ENCODE measurements around the gene CDC42SE1.
A peak's percentile ranks its signal among the peaks of the same experiment; 100 is the strongest.

DNA sequence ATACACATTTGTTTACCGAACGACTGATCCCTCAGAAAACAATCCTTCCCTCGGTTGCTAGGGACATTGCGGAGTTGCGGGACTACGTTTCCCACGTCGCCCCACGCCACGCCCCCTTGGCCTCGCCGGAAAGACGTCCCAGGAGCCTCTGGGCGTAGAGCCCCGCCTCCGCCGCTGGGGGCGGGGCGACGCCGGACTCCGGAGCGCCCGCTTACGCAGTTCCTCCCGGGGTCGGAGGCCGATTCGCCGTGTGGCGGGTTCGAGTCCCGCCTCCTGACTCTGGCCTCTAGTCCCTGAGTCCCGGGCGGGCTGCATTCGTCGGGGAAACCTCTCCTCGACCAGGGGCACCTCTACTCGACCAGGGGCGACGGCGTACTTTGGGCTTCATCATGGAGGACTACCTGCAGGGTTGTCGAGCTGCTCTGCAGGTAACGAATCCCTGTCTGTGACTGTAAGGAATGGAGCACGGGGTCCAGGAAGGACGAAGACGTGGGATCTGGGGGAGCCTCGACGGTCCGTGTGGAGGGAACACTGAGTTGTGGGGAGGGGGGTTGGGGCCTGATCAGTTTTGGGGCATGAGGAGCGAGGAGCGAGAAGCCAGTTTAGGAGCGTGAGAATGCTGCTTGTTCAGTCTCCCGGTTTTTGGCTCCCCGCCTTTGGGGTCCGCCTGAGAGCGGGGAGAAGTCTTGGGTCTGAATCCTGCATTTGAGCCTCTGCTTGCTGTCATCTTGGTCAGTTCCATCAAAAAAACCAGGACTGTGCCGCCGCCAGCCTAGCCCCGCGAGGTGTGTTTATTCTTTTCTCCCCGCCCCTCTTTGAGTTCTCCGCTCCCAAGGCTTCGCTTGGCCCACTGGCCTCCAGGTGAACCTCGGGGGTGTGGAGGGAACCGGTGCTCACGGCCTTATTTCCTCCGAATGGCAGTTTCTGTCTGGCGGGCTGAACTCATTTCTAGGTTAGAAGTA lies 50.9 kb downstream of the CDC42SE1 start, which contains the start of gene PRUNE1:
- TF ChIP-seq, protein P1, sequence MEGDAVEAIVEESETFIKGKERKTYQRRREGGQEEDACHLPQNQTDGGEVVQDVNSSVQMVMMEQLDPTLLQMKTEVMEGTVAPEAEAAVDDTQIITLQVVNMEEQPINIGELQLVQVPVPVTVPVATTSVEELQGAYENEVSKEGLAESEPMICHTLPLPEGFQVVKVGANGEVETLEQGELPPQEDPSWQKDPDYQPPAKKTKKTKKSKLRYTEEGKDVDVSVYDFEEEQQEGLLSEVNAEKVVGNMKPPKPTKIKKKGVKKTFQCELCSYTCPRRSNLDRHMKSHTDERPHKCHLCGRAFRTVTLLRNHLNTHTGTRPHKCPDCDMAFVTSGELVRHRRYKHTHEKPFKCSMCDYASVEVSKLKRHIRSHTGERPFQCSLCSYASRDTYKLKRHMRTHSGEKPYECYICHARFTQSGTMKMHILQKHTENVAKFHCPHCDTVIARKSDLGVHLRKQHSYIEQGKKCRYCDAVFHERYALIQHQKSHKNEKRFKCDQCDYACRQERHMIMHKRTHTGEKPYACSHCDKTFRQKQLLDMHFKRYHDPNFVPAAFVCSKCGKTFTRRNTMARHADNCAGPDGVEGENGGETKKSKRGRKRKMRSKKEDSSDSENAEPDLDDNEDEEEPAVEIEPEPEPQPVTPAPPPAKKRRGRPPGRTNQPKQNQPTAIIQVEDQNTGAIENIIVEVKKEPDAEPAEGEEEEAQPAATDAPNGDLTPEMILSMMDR (IDR thresholded peaks at IDR 0.05) = no peak
- TF ChIP-seq POLR2A (IDR thresholded peaks at IDR 0.05) (peak; percentile 17 to 37), EP300 (IDR thresholded peaks at IDR 0.05) (peak in 1 of 4 donors; percentile 48)

Measured in sigmoid colon (tissue), 4 donors.